ENCODE measurements around the gene MCU. TPM values are rescaled to one million over a fixed set of nuclear protein-coding genes. Genes with fewer than 3 reads are reported as not detected.
A peak's percentile ranks its signal among the peaks of the same experiment; 100 is the strongest.

MCU gene
- total RNA-seq, 4 donors from 2014 or later, result 25.1 to 82.4 (median 65.1) TPM

- peaks cover 0 to 15% (median 3%) of the 10 kb centered on the region in 4 donors for H3K4me1 ChIP-seq
- no peak for TF ChIP-seq POLR2AphosphoS5 (IDR thresholded peaks at IDR 0.05)
- no peak for TF ChIP-seq POLR2A (IDR thresholded peaks at IDR 0.05)
- no peak for TF ChIP-seq EP300 (IDR thresholded peaks at IDR 0.05; ENCODE audit: low read depth)
- TF ChIP-seq, protein P1, sequence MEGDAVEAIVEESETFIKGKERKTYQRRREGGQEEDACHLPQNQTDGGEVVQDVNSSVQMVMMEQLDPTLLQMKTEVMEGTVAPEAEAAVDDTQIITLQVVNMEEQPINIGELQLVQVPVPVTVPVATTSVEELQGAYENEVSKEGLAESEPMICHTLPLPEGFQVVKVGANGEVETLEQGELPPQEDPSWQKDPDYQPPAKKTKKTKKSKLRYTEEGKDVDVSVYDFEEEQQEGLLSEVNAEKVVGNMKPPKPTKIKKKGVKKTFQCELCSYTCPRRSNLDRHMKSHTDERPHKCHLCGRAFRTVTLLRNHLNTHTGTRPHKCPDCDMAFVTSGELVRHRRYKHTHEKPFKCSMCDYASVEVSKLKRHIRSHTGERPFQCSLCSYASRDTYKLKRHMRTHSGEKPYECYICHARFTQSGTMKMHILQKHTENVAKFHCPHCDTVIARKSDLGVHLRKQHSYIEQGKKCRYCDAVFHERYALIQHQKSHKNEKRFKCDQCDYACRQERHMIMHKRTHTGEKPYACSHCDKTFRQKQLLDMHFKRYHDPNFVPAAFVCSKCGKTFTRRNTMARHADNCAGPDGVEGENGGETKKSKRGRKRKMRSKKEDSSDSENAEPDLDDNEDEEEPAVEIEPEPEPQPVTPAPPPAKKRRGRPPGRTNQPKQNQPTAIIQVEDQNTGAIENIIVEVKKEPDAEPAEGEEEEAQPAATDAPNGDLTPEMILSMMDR (IDR thresholded peaks at IDR 0.05), result no peak
- H3K4me3 ChIP-seq, result no peak overlapping the region
- no peak for DNase-seq
- no peaks in the 10 kb centered on the region for H3K36me3 ChIP-seq
- no peaks in the 10 kb centered on the region for H3K9me3 ChIP-seq
- intact Hi-C loops (cut with DNase I; ENCODE audit: low total_unique reads) (no loop called here), in situ Hi-C loops (cut with MboI; ENCODE audit: low pct_ligation_motif_present in 1 of 4, low pct_unique_long_range_greater_than_20kb in 1 of 4, low sequenced_read_pairs in 3 of 4) (no loop called here)
- 51 to 54% methylated on average over 3 of the region's 3 CpGs for WGBS, 2 donors (ENCODE audit: low coverage in 1 of 2)
- H3K27me3 ChIP-seq, result no peaks in the 10 kb centered on the region
- peak overlapping the region in 2 of 4 donors; percentile 0 to 41 for H3K27ac ChIP-seq
Observed at GRCh38 chr10:72746426-72747363, 54.8 kb downstream of the MCU start.

DNA sequence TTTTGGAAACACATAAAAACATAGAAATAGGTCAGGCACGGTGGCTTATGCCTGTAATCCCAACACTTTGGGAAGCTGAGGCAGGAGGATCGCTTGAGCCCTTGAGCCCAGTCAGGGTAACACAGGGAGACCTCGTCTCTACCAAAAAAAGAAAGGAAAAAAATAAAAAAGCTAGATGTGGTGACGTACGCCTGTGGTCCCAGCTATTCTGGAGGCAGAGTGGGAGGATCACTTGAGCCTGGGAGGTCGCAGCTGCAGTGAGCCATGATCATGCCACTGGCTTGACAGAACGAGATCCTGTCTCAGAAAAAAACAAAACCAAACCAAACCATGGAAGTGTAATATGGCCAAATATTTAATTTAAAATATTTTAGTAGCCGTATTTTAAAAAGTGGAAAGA lies 55.6 kb downstream of the MCU start:
- no peak for DNase-seq

DNA sequence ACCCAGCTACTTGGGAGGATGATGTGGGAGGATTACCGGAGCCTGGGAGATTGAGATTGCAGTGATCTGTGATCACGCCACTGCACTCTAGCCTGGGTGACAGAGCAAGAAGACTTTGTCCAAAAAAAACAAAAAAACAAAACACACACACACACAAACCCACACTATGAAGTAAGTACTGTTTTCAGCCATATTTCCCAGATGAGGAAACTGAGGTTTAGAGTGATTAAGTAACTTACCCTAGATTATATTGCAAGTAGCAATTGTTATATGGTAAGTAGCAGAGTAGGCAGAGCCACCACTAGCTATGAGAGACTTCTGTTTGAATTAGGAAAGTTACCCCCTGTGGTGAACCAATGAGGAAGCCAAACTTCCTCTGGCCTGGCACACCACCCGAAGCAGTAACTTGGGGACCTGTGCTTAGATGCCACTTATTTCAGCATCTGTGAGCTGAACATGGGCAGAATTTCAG lies 61.9 kb downstream of the MCU start:
- WGBS, 2 donors (ENCODE audit: low coverage in 1 of 2), result 87 to 92% methylated on average over 2 to 3 of the region's 3 CpGs
- TF ChIP-seq POLR2AphosphoS5 (IDR thresholded peaks at IDR 0.05) (no peak), POLR2A (IDR thresholded peaks at IDR 0.05) (no peak), EP300 (IDR thresholded peaks at IDR 0.05; ENCODE audit: low read depth) (no peak)
- TF ChIP-seq, protein P1 (IDR thresholded peaks at IDR 0.05), result no peak
- in situ Hi-C loops (cut with MboI; ENCODE audit: low pct_ligation_motif_present in 1 of 4, low pct_unique_long_range_greater_than_20kb in 1 of 4, low sequenced_read_pairs in 3 of 4), result no loop called here

More for the DNA sequence above, 55.6 kb downstream of the MCU start:
- Histone ChIP-seq H3K27ac (no peak overlapping the region), H3K27me3 (no peaks in the 10 kb centered on the region), H3K4me1 (peaks cover 0 to 15% (median 3%) of the 10 kb centered on the region in 4 donors), H3K36me3 (no peaks in the 10 kb centered on the region), H3K9me3 (no peaks in the 10 kb centered on the region), H3K4me3 (no peak overlapping the region)
- in situ Hi-C loops (cut with MboI; ENCODE audit: low pct_ligation_motif_present in 1 of 4, low pct_unique_long_range_greater_than_20kb in 1 of 4, low sequenced_read_pairs in 3 of 4) (no loop called here), intact Hi-C loops (cut with DNase I; ENCODE audit: low total_unique reads) (no loop called here)
- 91 to 96% methylated on average over 7 to 8 of the region's 8 CpGs for WGBS, 2 donors (ENCODE audit: low coverage in 1 of 2)
- TF ChIP-seq, protein P1 (IDR thresholded peaks at IDR 0.05), result no peak
- TF ChIP-seq EP300 (IDR thresholded peaks at IDR 0.05; ENCODE audit: low read depth) (no peak), POLR2AphosphoS5 (IDR thresholded peaks at IDR 0.05) (no peak), POLR2A (IDR thresholded peaks at IDR 0.05) (no peak)

DNA sequence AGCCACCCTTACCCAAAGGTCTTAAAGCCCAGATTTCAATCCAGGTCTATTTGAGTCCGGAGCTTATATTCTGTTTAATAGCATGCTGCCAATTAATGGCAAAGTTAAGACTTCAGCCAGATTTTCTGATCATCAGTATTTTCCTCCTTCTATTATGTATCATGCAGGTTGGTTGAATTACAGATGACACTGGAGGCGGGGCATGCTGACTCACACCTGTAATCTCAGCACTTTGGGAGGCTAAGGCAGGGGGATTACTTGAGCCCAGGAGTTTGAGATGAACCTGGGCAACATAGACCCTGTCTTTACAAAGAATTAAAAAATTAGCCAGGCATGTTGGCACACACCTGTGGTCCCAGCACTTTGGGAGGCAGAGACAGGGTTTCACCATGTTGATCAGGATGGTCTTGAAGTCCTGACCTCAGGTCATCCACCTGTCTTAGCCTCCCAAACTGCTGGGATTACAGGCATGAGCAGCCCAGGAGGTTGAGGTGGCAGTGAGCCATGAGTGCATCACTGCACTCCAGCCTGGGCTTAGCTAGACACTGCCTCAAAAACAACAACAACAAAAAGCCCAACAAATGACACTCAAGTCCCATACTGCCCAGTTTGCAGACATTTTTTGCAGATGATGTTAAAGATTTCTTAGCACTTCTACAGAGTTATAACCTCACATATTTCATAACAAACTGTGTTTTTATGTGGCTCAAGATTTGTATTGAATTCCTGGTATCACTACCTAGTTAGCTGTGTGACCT lies 62.5 kb downstream of the MCU start:
- Histone ChIP-seq H3K9me3 (no peaks in the 10 kb centered on the region), H3K4me1 (peaks cover 0 to 6% (median 0%) of the 10 kb centered on the region in 4 donors), H3K27ac (no peak overlapping the region), H3K4me3 (no peak overlapping the region), H3K36me3 (no peaks in the 10 kb centered on the region), H3K27me3 (no peaks in the 10 kb centered on the region)
- 94% methylated on average over 2 of the region's 2 CpGs; no CpG with 5 or more reads in 1 of the 2 donors for WGBS, 2 donors (ENCODE audit: low coverage in 1 of 2)
- in situ Hi-C loops (cut with MboI; ENCODE audit: low pct_ligation_motif_present in 1 of 4, low pct_unique_long_range_greater_than_20kb in 1 of 4, low sequenced_read_pairs in 3 of 4) (no loop called here), intact Hi-C loops (cut with DNase I; ENCODE audit: low total_unique reads) (no loop called here)
- DNase-seq, result no peak
- TF ChIP-seq, protein P1 (IDR thresholded peaks at IDR 0.05), result no peak
- no peak for TF ChIP-seq POLR2AphosphoS5 (IDR thresholded peaks at IDR 0.05)
- no peak for TF ChIP-seq EP300 (IDR thresholded peaks at IDR 0.05; ENCODE audit: low read depth)
- no peak for TF ChIP-seq POLR2A (IDR thresholded peaks at IDR 0.05)

More for the DNA sequence above, 61.9 kb downstream of the MCU start:
- H3K9me3 ChIP-seq, result no peaks in the 10 kb centered on the region
- H3K4me3 ChIP-seq, result no peak overlapping the region
- H3K4me1 ChIP-seq, result peaks cover 0 to 6% (median 0%) of the 10 kb centered on the region in 4 donors
- H3K27me3 ChIP-seq, result no peaks in the 10 kb centered on the region
- H3K27ac ChIP-seq, result no peak overlapping the region
- no peaks in the 10 kb centered on the region for H3K36me3 ChIP-seq
- intact Hi-C loops (cut with DNase I; ENCODE audit: low total_unique reads), result no loop called here
- DNase-seq, result no peak
